T-cell (primary cell): ENCODE results near the gene ACY1. TPM values are rescaled to one million over a fixed set of nuclear protein-coding genes. Genes with fewer than 3 reads are reported as not detected.
A peak's percentile ranks its signal among the peaks of the same experiment; 100 is the strongest.

Experiments
- ATAC-seq, 4 experiments: fragments of 200-7000 bp in 3 of 4; fragments of 150-1000 bp in 1 of 4; cut with Tn5 transposase; replicated peaks in 1 of 4; 1 replicate in 3 of 4; 2 replicates in 1 of 4; pipeline ENCODE4 v1.10.0; 2021; ENCODE audit warnings: moderate library complexity in 3 of 4, mild to moderate bottlenecking in 2 of 4, moderate number of reproducible peaks in 1 of 4
- CTCF ChIA-PET, 2 donors: fragments of 300-600 bp; sonication (Branson Sonifier 250); formaldehyde crosslinking; loops; one replicate each; lab custom pipeline; 2022; ENCODE audit warnings: antibody characterized with exemption in 2 of 2; lab: Charles Lee
- POLR2A ChIA-PET, 2 donors: fragments of 300-600 bp; sonication (Branson Sonifier 250); formaldehyde crosslinking; loops; one replicate each; lab custom pipeline; 2022; ENCODE audit warnings: antibody characterized with exemption in 2 of 2; lab: Charles Lee
- DNase-seq, 35 experiments: peaks; one replicate each; pipeline versions ENCODE4 v3.0.0 to v3.0.0-alpha.2; 2013 to 2023
- H3K27ac ChIP-seq: one replicate; pipeline ENCODE4 v1.5.1; 2013; ENCODE audit warnings: low read length
- H3K27me3 ChIP-seq, 2 experiments: replicated peaks in 1 of 2; 1 replicate in 1 of 2; 2 replicates in 1 of 2; pipeline versions ENCODE4 v1.6.1 to v1.7.0; 2013; ENCODE audit warnings: low read length in 1 of 2, mixed read lengths in 1 of 2; ENCODE audit not compliant: control insufficient read depth in 2 of 2, insufficient read depth in 2 of 2; ENCODE audit errors: extremely low read depth in 1 of 2
- H3K36me3 ChIP-seq, 2 donors: 1 replicate in 1 of 2; 2 replicates in 1 of 2; pipeline versions ENCODE4 v1.6.1 to v1.7.0; 2013; ENCODE audit warnings: low read length in 1 of 2; ENCODE audit not compliant: control insufficient read depth in 2 of 2, insufficient read depth in 1 of 2; ENCODE audit errors: extremely low read depth in 1 of 2
- H3K4me1 ChIP-seq, 2 experiments: 1 replicate in 1 of 2; 2 replicates in 1 of 2; pipeline versions ENCODE4 v1.6.1 to v1.7.0; 2013; ENCODE audit warnings: low read length in 2 of 2, mixed read lengths in 1 of 2; ENCODE audit not compliant: insufficient read depth in 2 of 2, control insufficient read depth in 1 of 2; ENCODE audit errors: extremely low read depth in 1 of 2
- H3K4me3 ChIP-seq, 2 donors: 1 replicate in 1 of 2; 2 replicates in 1 of 2; pipeline versions ENCODE4 v1.5.1 to v1.7.0; 2013; ENCODE audit warnings: mild to moderate bottlenecking in 2 of 2, low read length in 1 of 2, moderate library complexity in 1 of 2; ENCODE audit not compliant: control insufficient read depth in 1 of 2; ENCODE audit errors: extremely low read depth in 1 of 2
- H3K9me3 ChIP-seq: 2 replicates; pipeline ENCODE4 v1.7.0; 2013
- H3K27ac Mint-ChIP-seq, 2 donors: one replicate each; pipeline ENCODE4 v1.8.0; 2020 to 2021; ENCODE audit warnings: mild to moderate bottlenecking in 2 of 2, mixed read lengths in 2 of 2
- H3K27me3 Mint-ChIP-seq, 2 donors: one replicate each; pipeline ENCODE4 v1.8.0; 2021 to 2022; ENCODE audit warnings: mixed read lengths in 2 of 2
- H3K36me3 Mint-ChIP-seq: one replicate; pipeline ENCODE4 v1.8.0; 2021; ENCODE audit warnings: mixed read lengths
- H3K4me1 Mint-ChIP-seq, 3 donors: one replicate each; pipeline ENCODE4 v1.8.0; 2020 to 2022; ENCODE audit warnings: mixed read lengths in 3 of 3, mild to moderate bottlenecking in 1 of 3
- H3K4me3 Mint-ChIP-seq, 3 donors: one replicate each; pipeline ENCODE4 v1.8.0; 2020 to 2022; ENCODE audit warnings: mild to moderate bottlenecking in 3 of 3, mixed read lengths in 3 of 3, moderate library complexity in 3 of 3
- H3K9me3 Mint-ChIP-seq, 3 donors: one replicate each; pipeline ENCODE4 v1.8.0; 2020 to 2022; ENCODE audit warnings: mixed read lengths in 3 of 3
- WGBS: methylation state at CpG from one replicate; pipeline ENCODE4 v1.1.5; 2013; ENCODE audit warnings: missing lambda C conversion rate; ENCODE audit not compliant: insufficient coverage; 5-methylcytosine and 5-hydroxymethylcytosine counted together
- total RNA-seq, 35 experiments: library from RNA in 6 of 35; stranded (reverse) in 6 of 35; fragments of 120-200 nt in 1 of 35; gene quantifications; one replicate each; pipeline versions ENCODE4 v1.2.1 to v1.2.4 and lab custom pipeline; 2013 to 2026

Gene ACY1
- total RNA-seq, 5 donors from 2014 or later (not counting 1 experiment from before 2014, with no cell fraction given) = 6.2 to 19.0 (median 13.3) TPM

GRCh38 chr3:51967384-51968169, 15.8 kb upstream of the ACY1 start, which contains the start of gene PCBP4:
Gene PCBP4, minus strand, starts transcription at chr3:51967454. Its CDS starts 6,214 bp downstream, at chr3:51961240.
- peak within 1 kb of the TSS; percentile 52 for H3K27ac ChIP-seq
- H3K9me3 ChIP-seq = no peaks in the 10 kb centered on the region
- no peaks in the 10 kb centered on the region for H3K9me3 Mint-ChIP-seq
- no peaks in the 10 kb centered on the region for H3K27me3 Mint-ChIP-seq
- peak; percentile 78 to 80 (median 78) for ATAC-seq
- H3K27ac Mint-ChIP-seq = peak within 1 kb of the TSS; percentile 81 to 83
- peaks cover 4 to 40% of the 10 kb centered on the region in 2 experiments for H3K4me1 ChIP-seq
- peaks cover 0 to 3% of the 10 kb centered on the region in 2 donors for H3K36me3 ChIP-seq
- DNase-seq = peak in 11 of 35 experiments; percentile 3 to 55 (median 34)
- no peaks in the 10 kb centered on the region for H3K27me3 ChIP-seq
- H3K4me3 Mint-ChIP-seq = peak within 1 kb of the TSS; percentile 72 to 90 (median 86)
- ChIA-PET POLR2A (no interaction called here), CTCF (interaction anchor here in 1 of 2 donors (1.5 kb wide), 1 partner anchor 26 kb away, joined by 3 read pairs; the partner anchor contains the start of genes PARP3 and RRP9)
- H3K4me1 Mint-ChIP-seq = peaks cover 30 to 46% (median 37%) of the 10 kb centered on the region in 3 donors
- peak within 1 kb of the TSS; percentile 53 to 71 for H3K4me3 ChIP-seq
- WGBS = under 1% methylated on average over 54 of the region's 90 CpGs
- H3K36me3 Mint-ChIP-seq = no peaks in the 10 kb centered on the region

- peak overlapping the region; percentile 61 to 83 for H3K27ac Mint-ChIP-seq
- POLR2A ChIA-PET = no interaction called here
- H3K9me3 Mint-ChIP-seq = no peaks in the 10 kb centered on the region
- Histone ChIP-seq H3K4me3 (peak overlapping the region in 1 of 2 donors; percentile 46), H3K36me3 (peaks cover 0 to 3% of the 10 kb centered on the region in 2 donors), H3K4me1 (peaks cover 4 to 47% of the 10 kb centered on the region in 2 experiments), H3K27ac (peak overlapping the region; percentile 52), H3K9me3 (no peaks in the 10 kb centered on the region), H3K27me3 (no peaks in the 10 kb centered on the region)
- DNase-seq = no peak
- ATAC-seq = no peak
- H3K36me3 Mint-ChIP-seq = no peaks in the 10 kb centered on the region
- peak overlapping the region; percentile 70 to 90 (median 86) for H3K4me3 Mint-ChIP-seq
- H3K27me3 Mint-ChIP-seq = no peaks in the 10 kb centered on the region
- WGBS = 100% methylated on average over 1 of the region's 11 CpGs
- CTCF ChIA-PET = interaction anchor here in 1 of 2 donors (1.5 kb wide), 1 partner anchor 26 kb away, joined by 3 read pairs; the partner anchor contains the start of genes PARP3 and RRP9
- H3K4me1 Mint-ChIP-seq = peaks cover 31 to 46% (median 37%) of the 10 kb centered on the region in 3 donors
Measured at GRCh38 chr3:51968170-51968775, 15.1 kb upstream of the ACY1 start.

GRCh38 chr3:51968883-51969678, 14.3 kb upstream of the ACY1 start:
- no peak overlapping the region for H3K27ac ChIP-seq
- ATAC-seq (no peak), DNase-seq (no peak)
- WGBS = 92% methylated on average over 5 of the region's 6 CpGs
- H3K4me1 ChIP-seq = peaks cover 5 to 55% of the 10 kb centered on the region in 2 experiments
- Mint-ChIP-seq H3K4me3 (peak overlapping the region; percentile 70 to 90 (median 70)), H3K27ac (peak overlapping the region; percentile 83 to 85), H3K4me1 (peaks cover 36 to 54% (median 45%) of the 10 kb centered on the region in 3 donors), H3K36me3 (no peaks in the 10 kb centered on the region), H3K9me3 (no peaks in the 10 kb centered on the region), H3K27me3 (no peaks in the 10 kb centered on the region)
- H3K9me3 ChIP-seq = no peaks in the 10 kb centered on the region
- no peaks in the 10 kb centered on the region for H3K27me3 ChIP-seq
- peaks cover 0 to 3% of the 10 kb centered on the region in 2 donors for H3K36me3 ChIP-seq
- no peak overlapping the region for H3K4me3 ChIP-seq
- CTCF ChIA-PET = interaction anchor here (0.6 to 0.9 kb wide), 2 partner anchors 13 to 169 kb away, joined by 3 read pairs; no protein-coding TSS in a partner anchor
- POLR2A ChIA-PET = no interaction called here

GRCh38 chr3:51969841-51970240, 13.5 kb upstream of the ACY1 start:
- H3K4me3 Mint-ChIP-seq = no peak overlapping the region
- POLR2A ChIA-PET = no interaction called here
- no peak overlapping the region for H3K27ac ChIP-seq
- H3K9me3 Mint-ChIP-seq = no peaks in the 10 kb centered on the region
- peak overlapping the region in 1 of 2 donors; percentile 64 for H3K27ac Mint-ChIP-seq
- no peak for DNase-seq
- 89% methylated on average over 4 of the region's 4 CpGs for WGBS
- H3K36me3 ChIP-seq = peaks cover 0 to 3% of the 10 kb centered on the region in 2 donors
- H3K9me3 ChIP-seq = no peaks in the 10 kb centered on the region
- H3K36me3 Mint-ChIP-seq = no peaks in the 10 kb centered on the region
- no peaks in the 10 kb centered on the region for H3K27me3 ChIP-seq
- no peak overlapping the region for H3K4me3 ChIP-seq
- ATAC-seq = no peak
- peaks cover 39 to 57% (median 50%) of the 10 kb centered on the region in 3 donors for H3K4me1 Mint-ChIP-seq
- H3K4me1 ChIP-seq = peaks cover 13 to 59% of the 10 kb centered on the region in 2 experiments
- H3K27me3 Mint-ChIP-seq = no peaks in the 10 kb centered on the region
- CTCF ChIA-PET = interaction anchor here in 1 of 2 donors (0.9 kb wide), 1 partner anchor 13 kb away, joined by 3 read pairs; no protein-coding TSS in a partner anchor

- no peak overlapping the region for H3K27ac ChIP-seq
- peaks cover 16 to 62% of the 10 kb centered on the region in 2 experiments for H3K4me1 ChIP-seq
- H3K4me1 Mint-ChIP-seq = peaks cover 40 to 57% (median 48%) of the 10 kb centered on the region in 3 donors
- no peak overlapping the region for H3K4me3 ChIP-seq
- ATAC-seq (no peak), DNase-seq (no peak)
- H3K27me3 Mint-ChIP-seq = no peaks in the 10 kb centered on the region
- ChIA-PET CTCF (no interaction called here), POLR2A (no interaction called here)
- H3K9me3 ChIP-seq = no peaks in the 10 kb centered on the region
- WGBS = 85% methylated on average over 2 of the region's 6 CpGs
- H3K36me3 Mint-ChIP-seq = no peaks in the 10 kb centered on the region
- no peak overlapping the region for H3K4me3 Mint-ChIP-seq
- no peaks in the 10 kb centered on the region for H3K9me3 Mint-ChIP-seq
- peaks cover 0 to 3% of the 10 kb centered on the region in 2 donors for H3K36me3 ChIP-seq
- peak overlapping the region in 1 of 2 donors; percentile 64 for H3K27ac Mint-ChIP-seq
- no peaks in the 10 kb centered on the region for H3K27me3 ChIP-seq
Measured at GRCh38 chr3:51970606-51971300, 12.6 kb upstream of the ACY1 start.
